ENCODE measurements around the gene TMEM131L.
"Not testable (repeated sequence)": the region's sequence is repeated elsewhere in the genome, so short reads cannot be mapped to it uniquely, and the experiment has no call there.

The TMEM131L gene

GRCh38 chr4:153450544-153450917, 15.6 kb upstream of the TMEM131L start:
- no peak for DNase-seq

- not testable (repeated sequence) for DNase-seq
Observed at GRCh38 chr4:153451145-153451544, 15.0 kb upstream of the TMEM131L start.

DNA sequence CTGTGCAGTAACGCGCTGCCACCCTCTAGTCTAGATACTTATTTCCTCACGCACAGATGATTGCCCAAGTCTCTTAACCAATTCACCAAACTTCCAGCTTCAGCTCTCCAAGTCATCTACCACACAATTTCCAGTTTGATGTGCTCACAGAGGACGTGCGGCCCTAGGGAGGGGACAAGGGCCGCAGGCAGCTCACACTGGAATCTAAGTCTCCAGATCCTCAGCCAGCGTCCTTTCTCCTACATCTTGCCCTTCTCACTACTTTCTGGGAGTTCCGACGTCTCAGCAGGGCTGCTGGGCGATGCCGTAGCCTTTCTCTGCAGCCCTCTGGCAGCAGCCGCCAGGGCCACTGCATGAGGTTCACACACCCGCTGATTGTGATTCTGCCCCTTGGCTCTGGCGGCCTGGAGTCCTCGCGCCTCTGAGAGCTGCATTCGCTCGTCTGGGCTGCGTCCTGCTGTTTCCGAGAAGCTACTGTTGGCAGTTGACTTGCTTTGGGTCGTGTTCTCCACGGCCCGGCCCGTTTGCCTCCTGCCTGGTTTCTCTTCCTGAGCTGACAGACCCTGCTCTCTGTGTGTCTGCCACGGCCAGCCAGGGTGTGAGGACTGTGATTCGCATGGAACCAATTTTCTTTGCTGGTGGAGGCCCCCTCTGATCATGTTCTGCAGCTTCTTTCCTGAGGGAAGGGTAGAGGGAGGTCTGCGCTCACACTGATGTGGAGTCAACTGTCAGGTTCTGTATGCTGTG, 14.1 kb upstream of the TMEM131L start:
- DNase-seq: no peak

DNA sequence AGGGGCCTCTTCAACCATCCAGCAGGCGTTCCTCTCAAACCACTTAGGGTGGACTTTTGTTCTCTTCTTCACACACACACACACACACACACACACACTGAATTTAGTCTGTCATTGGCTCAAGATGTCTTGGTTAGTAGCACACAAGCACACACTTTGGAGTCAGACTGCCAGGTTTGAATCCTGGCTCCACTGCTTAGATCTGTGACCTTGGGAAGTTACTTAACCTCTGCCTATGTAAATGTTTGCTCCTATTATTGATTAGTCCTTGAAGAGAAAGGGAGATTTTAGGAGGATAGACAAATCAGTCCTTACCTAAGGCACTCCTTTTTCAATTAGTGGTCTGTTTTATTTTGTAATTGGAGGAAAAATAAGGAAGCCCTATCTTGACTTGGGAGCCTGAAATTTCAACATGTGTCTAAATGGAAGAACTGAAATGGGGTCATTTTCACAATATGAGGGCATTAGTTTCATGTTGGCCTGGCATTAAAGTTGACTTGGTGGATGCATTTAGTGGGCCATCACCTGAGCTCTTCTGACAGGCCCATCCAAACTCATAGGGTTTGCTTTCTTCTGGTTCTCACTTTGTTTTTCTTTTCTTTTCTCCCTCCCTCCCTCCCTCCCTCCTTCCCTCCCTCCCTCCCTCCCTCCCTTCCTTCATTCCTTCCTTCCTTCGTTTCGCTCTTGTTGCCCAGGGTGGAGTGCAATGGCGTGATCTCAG, 13.3 kb upstream of the TMEM131L start:
- DNase-seq: no peak

DNA sequence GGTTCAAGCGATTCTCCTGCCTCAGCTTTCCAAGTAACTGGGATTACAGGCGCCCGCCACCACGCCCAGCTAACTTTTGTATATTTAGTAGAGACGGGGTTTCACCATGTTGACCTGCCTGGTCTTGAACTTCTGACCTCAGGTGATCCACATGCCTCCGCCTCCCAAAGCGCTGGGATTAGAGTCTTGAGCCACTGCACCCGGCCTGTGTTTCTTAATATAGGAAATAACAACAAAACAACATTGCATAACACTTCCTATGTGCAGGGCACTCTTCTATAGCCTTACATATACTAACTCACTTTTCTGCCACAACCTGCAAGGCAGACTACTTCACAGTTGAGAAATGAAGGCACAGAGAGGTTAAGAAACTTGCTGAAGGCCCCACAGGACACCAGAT, 12.8 kb upstream of the TMEM131L start:
- no peak for DNase-seq

GRCh38 chr4:153458969-153459368, 7.2 kb upstream of the TMEM131L start:
- no peak for DNase-seq

- DNase-seq: not testable (repeated sequence)
Observed at GRCh38 chr4:153461549-153461948, 4.6 kb upstream of the TMEM131L start.

- peak; percentile 87 for DNase-seq
Observed at GRCh38 chr4:153464068-153464467, 2.1 kb upstream of the TMEM131L start.

DNA sequence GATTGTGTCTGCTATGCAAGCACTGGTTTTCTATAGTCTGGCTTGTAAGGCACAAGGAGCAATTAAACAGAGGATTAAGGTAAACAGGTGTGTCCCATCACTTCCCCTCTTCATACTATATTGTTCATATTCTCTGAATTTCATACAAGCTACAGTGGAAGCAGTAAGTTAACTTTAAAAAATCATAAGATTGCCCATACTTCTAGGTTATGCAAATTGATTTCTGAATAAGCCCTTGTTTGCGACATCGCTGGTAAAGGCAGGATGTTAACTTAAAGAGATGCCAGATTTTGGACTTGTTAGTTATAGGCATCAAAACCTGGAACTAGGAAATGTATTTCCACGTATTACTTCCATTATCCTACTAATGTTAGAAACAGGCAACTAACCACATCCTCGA, 1.0 kb upstream of the TMEM131L start:
- peak; percentile 24 for DNase-seq

GRCh38 chr4:153465615-153466080, 512 bp upstream of the TMEM131L start:
- peak; percentile 59 for DNase-seq

GRCh38 chr4:153466949-153467896, 1.1 kb downstream of the TMEM131L start:
- DNase-seq: peak; percentile 46

- peak; percentile 47 for DNase-seq
Observed at GRCh38 chr4:153467897-153468262, 1.7 kb downstream of the TMEM131L start.

DNA sequence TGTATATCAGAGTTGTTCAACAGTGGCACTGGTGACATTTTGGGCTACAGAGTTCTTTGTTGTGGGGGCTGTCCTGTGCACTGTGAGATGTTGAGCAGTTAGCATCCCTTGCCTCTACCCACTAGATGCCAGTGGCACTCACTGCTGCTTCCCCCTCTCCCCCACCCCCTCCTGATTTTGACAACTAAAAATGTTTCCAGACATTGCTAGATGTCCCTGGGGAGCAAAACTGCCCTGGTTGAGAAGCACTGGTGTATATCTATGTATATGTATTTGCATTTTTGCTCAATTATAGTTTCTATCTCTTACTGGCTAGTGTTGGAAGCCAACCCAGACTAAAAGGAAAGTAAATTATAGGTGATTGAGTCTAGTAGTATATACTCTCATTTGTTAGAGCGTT, 2.4 kb downstream of the TMEM131L start:
- DNase-seq: no peak

- DNase-seq: no peak
Observed at GRCh38 chr4:153469031-153469430, 2.9 kb downstream of the TMEM131L start.

DNA sequence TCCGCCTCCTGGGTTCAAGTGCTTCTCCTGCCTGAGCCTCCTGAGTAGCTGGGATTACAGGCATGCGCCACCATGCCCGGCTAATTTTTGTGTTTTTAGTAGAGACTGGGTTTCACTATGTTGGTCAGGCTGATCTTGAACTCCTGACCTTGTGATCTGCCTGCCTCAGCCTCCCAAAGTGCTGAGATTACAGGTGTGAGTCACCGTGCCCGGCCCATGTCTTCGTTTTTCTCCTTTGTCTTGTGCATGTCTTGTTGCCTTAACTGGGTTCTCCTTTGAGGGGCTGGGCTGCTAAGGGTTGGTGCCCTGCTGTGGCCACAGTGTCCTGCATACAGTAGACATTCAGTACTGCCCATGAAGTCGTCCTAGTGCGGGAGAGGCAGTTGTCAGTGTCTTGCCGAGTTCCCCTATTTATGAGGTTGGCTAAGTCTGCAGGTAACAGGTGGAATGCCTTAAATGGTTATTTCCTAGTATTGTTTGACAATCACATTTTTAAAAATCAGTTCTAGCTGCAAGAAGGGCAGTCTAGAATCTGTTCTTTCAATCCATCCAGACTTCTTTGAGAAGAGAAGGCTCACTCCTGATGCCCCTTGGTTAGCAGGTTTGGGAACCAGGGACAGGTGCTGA, 5.0 kb downstream of the TMEM131L start:
- DNase-seq: not testable (repeated sequence)

DNA sequence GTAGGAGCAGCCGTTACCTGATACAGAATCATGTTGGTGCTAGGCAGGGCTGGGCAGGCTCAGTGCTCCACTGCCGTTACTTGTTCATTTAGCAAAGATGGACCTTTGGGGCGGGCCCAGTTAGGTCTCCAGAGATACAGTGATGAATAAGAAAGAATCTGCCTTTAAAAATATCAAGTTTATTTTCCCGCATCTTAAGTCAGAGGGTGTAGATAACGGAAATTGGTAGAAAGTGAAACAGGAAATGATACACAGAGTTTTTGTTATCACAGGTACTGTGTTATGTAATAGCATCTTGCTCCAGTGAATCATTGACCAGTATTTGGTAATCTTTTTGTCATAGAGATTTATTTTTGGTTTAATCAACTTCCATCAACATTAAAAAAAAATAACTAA, 5.5 kb downstream of the TMEM131L start:
- DNase-seq: no peak

- DNase-seq: no peak
Observed at GRCh38 chr4:153472122-153473037, 6.2 kb downstream of the TMEM131L start.

DNA sequence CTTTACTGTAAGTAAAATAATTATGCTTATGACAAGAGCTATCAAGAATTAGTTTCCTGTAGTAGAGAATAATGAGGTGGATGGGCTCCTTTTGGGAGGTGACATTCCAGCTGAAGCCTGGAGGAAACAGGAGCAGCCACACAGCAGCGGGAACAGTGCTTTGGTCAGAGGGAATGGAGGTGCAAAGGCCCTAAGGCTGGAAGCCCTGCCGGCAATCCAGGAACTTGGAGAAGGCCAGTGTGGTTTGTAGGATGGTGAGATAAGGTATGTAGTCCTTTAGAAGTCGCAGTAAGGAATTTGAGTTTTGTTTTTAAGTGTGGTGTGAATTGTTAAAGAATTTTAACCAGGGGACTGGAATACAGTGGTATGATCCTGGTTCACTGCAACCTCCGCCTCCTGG, 8.1 kb downstream of the TMEM131L start:
- DNase-seq: no peak

- no peak for DNase-seq
Observed at GRCh38 chr4:153476829-153477574, 10.8 kb downstream of the TMEM131L start.

DNA sequence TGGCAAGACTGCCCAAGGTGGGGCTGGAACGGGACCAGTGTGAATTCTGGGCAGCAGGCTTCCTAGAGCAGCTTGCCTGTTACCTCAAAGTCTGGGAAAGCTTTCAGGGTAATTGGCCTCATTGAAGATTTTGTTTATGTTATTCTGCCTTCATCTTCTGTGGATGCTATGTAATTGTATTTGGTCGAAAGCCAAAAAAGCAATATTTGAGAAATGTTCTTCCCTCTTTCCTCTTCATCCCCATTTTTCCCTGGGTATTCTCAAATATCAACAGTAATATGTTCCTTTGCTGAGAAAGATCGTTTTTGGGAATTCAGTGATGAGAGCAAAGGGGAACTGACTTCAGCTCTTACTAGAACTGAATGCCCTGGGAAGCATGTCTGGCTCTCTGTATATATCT, 12.9 kb downstream of the TMEM131L start:
- no peak for DNase-seq

GRCh38 chr4:153480704-153481103, 14.5 kb downstream of the TMEM131L start:
- DNase-seq: no peak

Measured in hematopoietic multipotent progenitor cell treated with erythropoietin and hydrocortisone succinate and interleukin-3 and kit ligand, for 8 days (in vitro differentiated cells).